Measurements from ENCODE around the gene DHX15. TPM values are rescaled to one million over a fixed set of nuclear protein-coding genes. Genes with fewer than 3 reads are reported as not detected.

DHX15 gene
- total RNA-seq, 6 experiments from 2014 or later: 26.4 to 56.3 (median 42.1) TPM

DNA sequence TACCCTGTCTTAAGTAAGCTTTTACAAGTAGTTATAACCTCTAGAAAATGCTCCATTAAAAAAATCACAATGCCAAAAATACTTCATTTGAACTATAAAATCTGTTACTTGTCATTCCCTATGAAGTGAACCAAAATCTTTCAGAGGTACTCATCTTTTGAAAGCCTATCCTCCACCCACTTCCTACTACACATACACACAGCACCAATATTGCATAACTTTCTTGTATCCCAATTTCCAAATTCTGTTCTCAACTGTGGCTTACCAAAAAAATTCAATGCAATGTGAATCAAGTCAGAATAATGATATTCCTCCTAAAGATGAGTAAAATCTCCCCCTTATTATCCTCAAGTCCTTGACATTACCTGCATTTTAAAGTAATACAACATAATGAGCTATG lies 15.9 kb downstream of the DHX15 start:
- Histone ChIP-seq H3K27ac (no peak overlapping the region), H3K4me1 (peaks cover 0 to 21% (median 0%) of the 10 kb centered on the region in 4 donors), H3K9me3 (no peaks in the 10 kb centered on the region), H3K27me3 (no peaks in the 10 kb centered on the region), H3K36me3 (no peaks in the 10 kb centered on the region), H3K4me3 (no peak overlapping the region)
- DNase-seq (no peak), ATAC-seq (no peak)
- intact Hi-C loops (cut with DNase I): no loop called here
- no peak for TF ChIP-seq POLR2A (IDR thresholded peaks at IDR 0.05)

DNA sequence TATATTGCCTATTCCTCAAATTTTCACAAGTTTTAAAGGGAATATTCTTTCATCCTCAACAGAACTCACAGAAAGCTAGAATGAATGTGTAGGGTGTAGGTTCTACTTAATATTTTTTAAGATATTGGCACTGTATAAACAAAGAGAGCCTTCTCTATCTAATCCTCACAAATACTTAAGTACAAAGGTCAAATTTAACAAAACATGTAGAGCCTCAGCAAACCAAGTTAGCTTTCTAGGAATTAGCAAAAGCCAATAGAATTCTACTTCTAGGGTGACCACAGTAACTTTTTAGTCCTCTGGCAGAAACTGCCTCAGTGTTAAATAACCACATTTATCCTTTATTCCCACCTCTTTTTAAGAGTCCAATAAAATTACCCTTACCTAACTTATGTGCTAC lies 19.3 kb downstream of the DHX15 start:
- no peaks in the 10 kb centered on the region for H3K9me3 ChIP-seq
- peak in 1 of 4 donors; percentile 9 for ATAC-seq
- no peaks in the 10 kb centered on the region for H3K27me3 ChIP-seq
- peaks cover 0 to 24% (median 0%) of the 10 kb centered on the region in 4 donors for H3K4me1 ChIP-seq
- H3K36me3 ChIP-seq: no peaks in the 10 kb centered on the region
- H3K4me3 ChIP-seq: no peak overlapping the region
- DNase-seq: no peak
- intact Hi-C loops (cut with DNase I): no loop called here
- no peak overlapping the region for H3K27ac ChIP-seq
- TF ChIP-seq, protein P1, sequence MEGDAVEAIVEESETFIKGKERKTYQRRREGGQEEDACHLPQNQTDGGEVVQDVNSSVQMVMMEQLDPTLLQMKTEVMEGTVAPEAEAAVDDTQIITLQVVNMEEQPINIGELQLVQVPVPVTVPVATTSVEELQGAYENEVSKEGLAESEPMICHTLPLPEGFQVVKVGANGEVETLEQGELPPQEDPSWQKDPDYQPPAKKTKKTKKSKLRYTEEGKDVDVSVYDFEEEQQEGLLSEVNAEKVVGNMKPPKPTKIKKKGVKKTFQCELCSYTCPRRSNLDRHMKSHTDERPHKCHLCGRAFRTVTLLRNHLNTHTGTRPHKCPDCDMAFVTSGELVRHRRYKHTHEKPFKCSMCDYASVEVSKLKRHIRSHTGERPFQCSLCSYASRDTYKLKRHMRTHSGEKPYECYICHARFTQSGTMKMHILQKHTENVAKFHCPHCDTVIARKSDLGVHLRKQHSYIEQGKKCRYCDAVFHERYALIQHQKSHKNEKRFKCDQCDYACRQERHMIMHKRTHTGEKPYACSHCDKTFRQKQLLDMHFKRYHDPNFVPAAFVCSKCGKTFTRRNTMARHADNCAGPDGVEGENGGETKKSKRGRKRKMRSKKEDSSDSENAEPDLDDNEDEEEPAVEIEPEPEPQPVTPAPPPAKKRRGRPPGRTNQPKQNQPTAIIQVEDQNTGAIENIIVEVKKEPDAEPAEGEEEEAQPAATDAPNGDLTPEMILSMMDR (IDR thresholded peaks at IDR 0.05): no peak
- no peak for TF ChIP-seq POLR2A (IDR thresholded peaks at IDR 0.05)

DNA sequence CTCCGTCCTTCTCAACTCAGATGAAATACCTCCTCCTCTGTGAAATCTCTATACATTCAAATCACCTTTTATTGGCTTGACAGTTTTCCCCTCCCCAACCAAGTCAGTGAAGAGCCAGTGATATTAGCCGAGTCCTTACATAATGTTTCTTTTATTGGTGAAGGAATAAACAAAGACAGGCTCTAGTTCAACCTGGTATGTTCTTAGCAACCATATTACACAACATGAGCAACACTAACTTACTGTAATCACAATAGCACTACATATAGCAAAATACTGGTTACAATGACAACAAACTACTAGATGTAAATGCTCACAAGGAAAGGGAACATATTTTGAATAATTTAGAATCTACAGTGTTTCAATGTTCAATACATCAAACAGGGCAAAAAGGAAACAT lies 19.9 kb downstream of the DHX15 start:
- WGBS (ENCODE audit: insufficient coverage, low coverage, low lambda C conversion rate, missing lambda C conversion rate): 81% methylated on average over 2 of the region's 2 CpGs
- Histone ChIP-seq H3K36me3 (no peaks in the 10 kb centered on the region), H3K4me3 (no peak overlapping the region), H3K4me1 (peaks cover 0 to 28% (median 0%) of the 10 kb centered on the region in 4 donors), H3K27me3 (no peaks in the 10 kb centered on the region), H3K9me3 (no peaks in the 10 kb centered on the region), H3K27ac (no peak overlapping the region)
- TF ChIP-seq, protein P1 (IDR thresholded peaks at IDR 0.05): no peak
- no peak for TF ChIP-seq POLR2A (IDR thresholded peaks at IDR 0.05)
- no peak for ATAC-seq
- DNase-seq: no peak
- intact Hi-C loops (cut with DNase I): no loop called here

DNA sequence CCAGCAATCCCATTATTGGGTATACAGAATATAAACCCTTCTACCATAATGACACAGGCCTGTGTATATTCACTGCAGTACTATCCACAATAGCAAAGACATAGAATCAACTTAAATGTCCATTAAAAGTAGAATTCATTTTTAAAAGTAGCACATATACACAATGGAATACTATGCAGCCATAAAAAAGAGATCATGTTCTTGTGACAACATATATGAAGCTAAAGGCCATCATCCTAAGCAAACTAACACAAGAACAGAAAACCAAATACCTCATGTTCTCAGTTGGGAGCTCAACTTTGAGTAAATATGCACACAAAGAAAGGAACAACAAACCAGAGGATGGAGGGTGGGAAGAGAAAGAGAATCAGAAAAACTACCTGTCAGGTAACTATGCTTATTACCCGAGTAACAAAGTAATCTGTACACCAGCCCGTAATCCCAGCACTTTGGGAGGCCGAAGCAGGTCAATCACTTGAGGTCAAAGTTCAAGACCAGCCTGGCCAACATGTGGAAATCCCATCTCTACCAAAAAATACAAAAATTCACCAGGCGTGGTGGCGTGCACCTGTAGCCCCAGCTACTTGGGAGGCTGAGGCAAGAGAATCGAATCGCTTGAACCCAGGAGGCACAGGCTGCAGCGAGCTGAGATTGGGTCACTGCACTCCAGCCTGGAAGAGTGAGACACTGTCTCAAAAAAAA lies 22.8 kb downstream of the DHX15 start:
- no peak overlapping the region for H3K4me3 ChIP-seq
- peak; percentile 38 to 80 (median 52) for ATAC-seq
- TF ChIP-seq, protein P1 (IDR thresholded peaks at IDR 0.05): no peak
- no peak for TF ChIP-seq POLR2A (IDR thresholded peaks at IDR 0.05)
- WGBS (ENCODE audit: insufficient coverage, low coverage, low lambda C conversion rate, missing lambda C conversion rate): 55% methylated on average over 4 of the region's 8 CpGs
- no peak for DNase-seq
- intact Hi-C loops (cut with DNase I): no loop called here
- no peaks in the 10 kb centered on the region for H3K27me3 ChIP-seq
- no peak overlapping the region for H3K27ac ChIP-seq
- H3K4me1 ChIP-seq: peaks cover 0 to 33% (median 2%) of the 10 kb centered on the region in 4 donors
- H3K36me3 ChIP-seq: no peaks in the 10 kb centered on the region
- H3K9me3 ChIP-seq: no peaks in the 10 kb centered on the region

DNA sequence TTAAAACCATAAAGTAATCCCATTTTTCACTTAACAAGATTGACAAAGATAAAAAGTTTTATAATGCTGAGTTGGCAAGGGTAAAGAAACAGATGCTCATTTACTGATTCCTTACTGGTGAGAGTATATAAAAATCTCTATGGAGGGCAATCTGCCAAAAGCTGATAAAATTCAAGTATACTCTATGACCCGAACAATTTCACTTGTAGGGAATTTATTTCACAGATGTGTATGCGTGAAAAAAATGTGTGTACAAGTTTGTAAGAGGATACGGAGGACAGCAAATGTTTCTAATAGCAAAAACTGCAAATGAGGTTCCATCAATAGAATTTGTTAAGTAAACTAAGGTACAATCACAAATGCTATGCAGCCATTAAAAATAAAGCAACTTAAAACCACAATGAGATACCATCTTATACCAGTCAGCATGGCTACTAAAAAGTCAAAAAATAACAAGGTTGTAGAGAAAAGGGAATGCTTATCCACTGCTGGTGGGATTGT lies 23.4 kb downstream of the DHX15 start:
- ATAC-seq (no peak), DNase-seq (no peak)
- Histone ChIP-seq H3K4me1 (peaks cover 0 to 33% (median 2%) of the 10 kb centered on the region in 4 donors), H3K4me3 (no peak overlapping the region), H3K27me3 (no peaks in the 10 kb centered on the region), H3K9me3 (no peaks in the 10 kb centered on the region), H3K36me3 (no peaks in the 10 kb centered on the region), H3K27ac (no peak overlapping the region)
- intact Hi-C loops (cut with DNase I): no loop called here
- no peak for TF ChIP-seq POLR2A (IDR thresholded peaks at IDR 0.05)
- TF ChIP-seq, protein P1 (IDR thresholded peaks at IDR 0.05): no peak
- 75% methylated on average over 3 of the region's 3 CpGs for WGBS (ENCODE audit: insufficient coverage, low coverage, low lambda C conversion rate, missing lambda C conversion rate)

Data from right lobe of liver (tissue), 6 donors.